Fibroblast of mammary gland (primary cell): ENCODE data around the gene SULT1C2.

ENCODE experiments used
- DNase-seq: peaks from one replicate; pipeline ENCODE4 v3.0.0-alpha.2; 2010; ENCODE audit warnings: low read depth
- H3K4me3 ChIP-seq: 2 replicates; pipeline ENCODE4 v1.5.1; 2011; ENCODE audit warnings: low read depth, mild to moderate bottlenecking, low read length, moderate library complexity; ENCODE audit not compliant: control insufficient read depth
- CTCF ChIP-seq: conservative IDR thresholded peaks from 2 replicates; pipeline ENCODE4 v1.5.1; 2011; ENCODE audit warnings: low read depth, low read length, inconsistent platforms; ENCODE audit not compliant: control insufficient read depth, insufficient read depth

Gene SULT1C2

GRCh38 chr2:108257757-108258331, 30.9 kb upstream of the SULT1C2 start:
- TF ChIP-seq CTCF: no peak
- no peak overlapping the region for H3K4me3 ChIP-seq
- DNase-seq: peak; percentile 91

GRCh38 chr2:108260773-108261172, 27.9 kb upstream of the SULT1C2 start:
- no peak for TF ChIP-seq CTCF
- H3K4me3 ChIP-seq: no peak overlapping the region
- no peak for DNase-seq

GRCh38 chr2:108262036-108262435, 26.7 kb upstream of the SULT1C2 start:
- no peak for DNase-seq
- no peak overlapping the region for H3K4me3 ChIP-seq
- TF ChIP-seq CTCF: no peak

- no peak for DNase-seq
- no peak overlapping the region for H3K4me3 ChIP-seq
- TF ChIP-seq CTCF: no peak
Observed at GRCh38 chr2:108263401-108263800, 25.3 kb upstream of the SULT1C2 start.

- H3K4me3 ChIP-seq: no peak overlapping the region
- TF ChIP-seq CTCF: no peak
- DNase-seq: no peak
Observed at GRCh38 chr2:108266218-108266617, 22.5 kb upstream of the SULT1C2 start.

- peak; percentile 77 for DNase-seq
- TF ChIP-seq CTCF: no peak
- H3K4me3 ChIP-seq: no peak overlapping the region
Observed at GRCh38 chr2:108267101-108267500, 21.6 kb upstream of the SULT1C2 start.

GRCh38 chr2:108268001-108268400, 20.7 kb upstream of the SULT1C2 start:
- TF ChIP-seq CTCF: no peak
- H3K4me3 ChIP-seq: no peak overlapping the region
- peak; percentile 90 for DNase-seq
